Kasumi-1 (cell line): ENCODE results near the gene BCAR3.

Source experiments
- DNase-seq, 2 experiments: peaks; one replicate each; lab custom pipeline; 2025; lab: John Stamatoyannopoulos, UW

The BCAR3 gene

GRCh38 chr1:93615582-93616150, 66.0 kb downstream of the BCAR3 start:
- no peak for DNase-seq

GRCh38 chr1:93614986-93615581, 66.6 kb downstream of the BCAR3 start:
- no peak for DNase-seq

- no peak for DNase-seq
Observed at GRCh38 chr1:93614541-93614940, 67.1 kb downstream of the BCAR3 start.

- DNase-seq, result no peak
Observed at GRCh38 chr1:93613898-93614297, 67.7 kb downstream of the BCAR3 start.

GRCh38 chr1:93612510-93612909, 69.1 kb downstream of the BCAR3 start:
- DNase-seq, result no peak

GRCh38 chr1:93611668-93612067, 70.0 kb downstream of the BCAR3 start:
- no peak for DNase-seq

- no peak for DNase-seq
Observed at GRCh38 chr1:93609536-93609935, 72.1 kb downstream of the BCAR3 start.

- DNase-seq, result no peak
Observed at GRCh38 chr1:93608187-93609109, 73.2 kb downstream of the BCAR3 start.

- DNase-seq, result no peak
Observed at GRCh38 chr1:93607814-93608186, 73.8 kb downstream of the BCAR3 start.

GRCh38 chr1:93605812-93606512, 75.7 kb downstream of the BCAR3 start:
- DNase-seq, result no peak

GRCh38 chr1:93605026-93605568, 76.5 kb downstream of the BCAR3 start:
- no peak for DNase-seq

- DNase-seq, result no peak
Observed at GRCh38 chr1:93604411-93604810, 77.2 kb downstream of the BCAR3 start.

GRCh38 chr1:93603601-93604000, 78.0 kb downstream of the BCAR3 start:
- DNase-seq, result no peak

GRCh38 chr1:93603106-93603505, 78.5 kb downstream of the BCAR3 start:
- DNase-seq, result no peak

- DNase-seq, result no peak
Observed at GRCh38 chr1:93602101-93602500, 79.5 kb downstream of the BCAR3 start.

- DNase-seq, result no peak
Observed at GRCh38 chr1:93601686-93602085, 80.0 kb downstream of the BCAR3 start.

- DNase-seq, result no peak
Observed at GRCh38 chr1:93600663-93601062, 81.0 kb downstream of the BCAR3 start.

- no peak for DNase-seq
Observed at GRCh38 chr1:93599479-93599878, 82.2 kb downstream of the BCAR3 start.

GRCh38 chr1:93598861-93599439, 82.7 kb downstream of the BCAR3 start:
- DNase-seq, result no peak

- DNase-seq, result no peak
Observed at GRCh38 chr1:93598396-93598795, 83.2 kb downstream of the BCAR3 start.

GRCh38 chr1:93597709-93598108, 83.9 kb downstream of the BCAR3 start:
- no peak for DNase-seq
